GM12892 (cell line): ENCODE measurements around the gene LRRN3.

Experiments
- POLR2A ChIP-seq: IDR thresholded peaks from 2 replicates; pipeline ENCODE4 v1.6.1; 2011; ENCODE audit warnings: low read depth, low read length, control low read depth
- POLR2AphosphoS5 ChIP-seq: IDR thresholded peaks from 2 replicates; pipeline ENCODE4 v1.6.1; 2011; ENCODE audit warnings: low read depth, low read length, control low read depth
- TAF1 ChIP-seq: IDR thresholded peaks from 2 replicates; pipeline ENCODE4 v1.6.1; 2011; ENCODE audit warnings: low read depth, mild to moderate bottlenecking, control low read depth, low read length, borderline replicate concordance

DNA sequence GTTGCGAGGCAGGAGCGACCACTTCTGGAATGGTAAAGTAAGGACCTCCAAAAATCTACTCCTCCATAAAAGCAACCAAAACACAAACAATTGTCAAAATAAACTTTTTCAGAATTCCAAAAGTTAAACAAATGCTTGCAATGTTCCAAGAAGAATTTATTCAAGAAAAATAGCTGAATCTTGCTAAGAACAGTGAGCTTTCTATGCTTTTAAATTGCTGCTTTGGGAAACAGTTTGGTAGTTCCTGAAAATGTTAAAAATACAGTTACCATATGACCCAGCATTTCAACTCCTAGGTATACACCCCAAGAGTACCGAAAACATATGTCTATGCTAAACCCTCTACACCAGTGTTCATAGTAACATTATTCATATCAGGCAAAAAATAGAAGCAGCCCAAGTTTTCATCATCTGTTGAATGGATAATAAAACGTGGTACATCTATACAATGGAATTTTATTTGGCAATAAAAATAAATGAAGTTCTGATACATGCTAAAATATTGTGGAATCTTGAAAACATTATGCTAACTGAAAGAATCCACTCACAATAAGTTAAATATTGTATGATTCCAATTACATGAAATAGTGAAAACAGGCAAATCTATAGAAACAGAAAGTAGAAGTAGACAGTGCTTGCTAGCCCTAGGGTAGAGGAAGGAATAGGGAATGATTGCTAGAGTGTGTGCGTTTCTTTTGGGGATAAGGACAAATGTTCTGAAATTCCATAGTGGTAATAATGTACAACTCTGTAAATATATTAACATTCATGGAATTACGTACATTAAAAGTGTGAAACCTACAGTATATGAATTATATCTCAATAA, 57.0 kb downstream of the LRRN3 start:
- TF ChIP-seq POLR2A (no peak), POLR2AphosphoS5 (no peak), TAF1 (no peak)
